ENCODE results near the gene COX4I2.

COX4I2 gene

DNA sequence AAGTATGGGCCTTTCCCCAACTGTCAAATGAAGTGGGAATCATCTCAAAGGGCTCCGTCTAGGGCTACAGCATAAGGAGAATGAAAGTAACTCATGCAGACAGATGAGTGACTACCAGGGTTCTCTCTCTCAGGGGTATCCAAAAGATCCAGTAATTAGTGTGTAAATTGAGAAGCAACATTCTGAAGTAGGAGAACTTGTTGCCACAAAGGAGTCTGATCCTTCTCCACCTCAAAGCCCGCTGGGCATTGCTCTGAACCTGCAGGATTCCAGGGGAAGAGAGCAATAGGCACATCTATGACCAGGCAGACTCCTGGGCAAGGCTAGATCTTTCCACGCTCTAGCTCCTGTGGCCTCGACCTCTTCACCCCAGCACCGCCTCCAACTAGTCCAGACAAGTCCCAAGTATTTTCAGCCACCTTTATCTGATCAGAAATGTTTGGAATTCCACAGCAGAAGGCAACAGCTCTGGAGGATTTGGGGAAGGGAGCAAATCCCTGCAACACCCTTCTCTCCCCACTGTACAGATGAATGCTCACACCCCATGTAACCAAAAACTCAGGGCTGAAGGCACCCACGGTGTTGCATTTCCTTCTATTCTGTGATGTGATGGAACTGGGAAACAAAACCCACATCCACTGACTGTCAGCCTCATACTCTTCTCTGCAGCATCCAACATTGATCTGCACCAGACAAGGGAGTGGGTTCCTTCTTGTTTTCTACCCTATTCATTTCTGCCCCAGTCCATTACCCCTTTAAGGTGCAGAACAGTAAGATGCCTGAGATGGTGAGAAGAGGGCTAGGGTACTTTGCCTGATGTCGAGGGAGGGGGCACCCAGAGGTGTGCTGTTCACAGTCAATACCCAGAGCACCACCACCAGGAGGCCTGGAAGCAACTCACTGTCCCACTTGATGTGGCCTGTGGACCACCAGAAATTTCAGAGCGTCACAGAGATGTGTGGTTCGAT, 41.0 kb downstream of the COX4I2 start:
- no peak for DNase-seq

DNA sequence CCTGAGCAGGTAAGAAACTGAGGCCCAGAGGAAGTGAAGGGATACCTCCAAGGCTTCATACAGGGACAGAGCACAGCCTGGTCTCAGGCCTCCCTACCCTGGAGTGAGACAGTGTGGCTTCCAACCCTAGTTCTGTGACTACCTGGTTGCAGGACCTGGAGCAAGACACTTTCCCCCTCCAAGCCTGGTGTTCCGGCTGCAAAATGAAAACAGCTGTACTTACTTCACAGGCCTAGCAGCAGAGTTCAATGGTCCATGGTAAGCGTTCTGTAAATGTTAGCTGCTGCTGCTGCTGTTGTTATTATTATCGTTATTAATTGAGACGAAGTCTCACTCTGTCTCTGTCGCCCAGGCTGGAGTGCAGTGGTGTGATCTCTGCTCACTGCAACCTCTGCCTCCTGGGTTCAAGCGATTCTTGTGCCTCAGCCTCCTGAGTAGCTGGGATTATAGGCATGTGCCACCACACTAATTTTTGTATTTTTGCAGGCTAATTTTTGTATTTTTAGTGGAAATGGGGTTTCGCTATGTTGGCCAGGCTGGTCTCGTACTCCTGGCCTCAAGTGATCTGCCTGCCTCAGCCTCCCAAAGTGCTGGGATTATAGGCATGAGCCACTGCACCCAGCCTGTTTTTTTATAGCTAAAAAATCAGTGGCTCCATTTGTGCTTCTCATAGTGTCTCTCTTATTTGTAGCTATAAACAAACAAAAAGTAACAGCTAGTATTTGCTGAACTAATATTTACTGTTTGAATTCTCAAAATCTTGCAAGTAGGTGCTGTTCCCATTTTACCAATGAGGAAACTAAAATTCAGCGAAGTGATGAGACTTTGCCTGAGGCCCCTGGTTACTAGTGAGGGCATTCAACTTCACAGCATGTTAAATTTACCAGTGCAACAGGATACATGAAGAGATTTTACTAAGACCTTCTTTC, 41.9 kb downstream of the COX4I2 start:
- DNase-seq = no peak

DNA sequence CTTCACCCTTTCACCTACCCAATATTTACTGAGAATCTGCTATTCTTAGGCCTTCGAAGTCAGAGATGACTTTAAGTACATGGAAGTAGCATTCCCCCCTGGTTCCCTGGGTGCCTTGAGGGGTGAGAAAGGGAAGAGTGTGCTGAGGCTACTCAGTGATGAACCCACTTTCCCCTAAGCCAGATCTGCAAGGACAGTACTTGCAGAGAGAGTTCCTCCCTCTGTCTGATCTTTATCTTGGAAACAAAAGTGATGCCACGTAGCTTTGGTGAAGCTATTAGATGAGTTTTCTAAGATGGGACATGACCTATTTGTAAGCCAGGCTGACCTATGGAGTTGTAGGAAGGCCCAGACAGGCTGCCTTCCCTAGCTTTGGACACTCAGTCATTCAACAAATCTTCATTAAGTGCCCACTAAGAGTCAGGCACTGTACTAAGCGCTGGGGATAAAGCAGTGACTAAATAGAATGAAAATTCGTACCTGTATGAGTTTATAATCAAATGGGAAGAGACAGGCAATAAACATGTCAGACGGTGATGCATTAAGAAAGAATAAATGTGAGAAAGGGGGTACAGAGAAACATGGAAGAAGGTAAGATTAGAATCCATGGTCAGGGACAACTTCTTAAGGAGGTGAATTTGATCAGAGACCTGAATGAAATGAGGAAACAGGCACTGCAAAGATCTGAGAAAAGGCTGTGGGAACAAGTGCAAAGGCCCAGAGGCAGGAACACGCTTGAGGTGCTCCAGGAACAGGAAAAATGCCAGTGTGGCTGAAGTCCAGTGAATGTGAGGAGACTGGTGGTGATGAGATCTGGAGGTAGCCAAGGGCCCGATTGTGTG, 42.8 kb downstream of the COX4I2 start:
- DNase-seq = no peak

DNA sequence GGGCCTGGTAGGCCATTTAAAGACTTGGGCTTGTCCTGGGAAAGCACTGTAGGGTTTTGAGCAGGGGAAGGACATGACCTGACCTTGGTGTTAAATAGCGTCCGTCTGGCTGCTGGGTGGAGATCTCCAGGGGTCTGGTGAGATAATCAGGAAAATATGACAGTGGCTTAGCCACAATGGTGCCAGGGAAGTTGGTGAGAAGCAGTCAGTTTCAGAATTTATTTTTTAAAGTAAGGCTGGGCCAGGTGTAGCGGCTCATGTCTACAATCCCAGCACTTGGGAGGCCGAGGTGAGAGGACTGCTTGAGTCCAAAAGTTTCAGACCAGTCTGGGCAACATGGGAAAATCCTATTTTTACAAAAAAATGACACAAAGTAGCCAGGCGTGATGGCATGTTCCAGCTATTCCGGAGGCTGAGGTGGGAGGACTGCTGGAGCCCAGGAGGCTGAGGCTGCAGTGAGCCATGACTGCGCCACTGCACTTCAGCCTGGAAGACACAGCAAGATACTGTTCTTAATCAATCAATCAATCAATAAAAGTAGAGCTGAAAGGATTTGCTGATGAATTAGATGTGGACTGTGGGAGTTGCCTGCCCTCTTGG, 43.5 kb downstream of the COX4I2 start:
- DNase-seq = no peak

DNA sequence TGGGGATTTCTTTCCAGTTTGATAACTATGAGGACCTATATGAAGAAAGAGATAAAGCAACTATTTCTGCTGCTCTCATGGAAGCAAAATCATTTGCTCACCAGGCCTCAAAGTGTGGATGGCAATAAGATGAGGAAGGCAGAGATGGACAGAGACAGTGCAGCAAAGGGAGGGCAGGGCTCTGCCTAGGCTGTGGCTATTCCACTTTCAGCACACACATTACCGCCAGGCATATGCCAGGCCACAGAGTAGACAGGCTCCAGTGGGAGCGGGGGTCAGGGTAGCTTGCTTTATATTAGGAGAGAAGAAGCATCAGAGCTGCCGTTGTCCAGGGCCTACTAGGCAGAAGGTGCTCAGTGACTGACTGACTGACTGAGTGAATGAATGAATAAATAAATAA, 44.1 kb downstream of the COX4I2 start:
- no peak for DNase-seq

DNA sequence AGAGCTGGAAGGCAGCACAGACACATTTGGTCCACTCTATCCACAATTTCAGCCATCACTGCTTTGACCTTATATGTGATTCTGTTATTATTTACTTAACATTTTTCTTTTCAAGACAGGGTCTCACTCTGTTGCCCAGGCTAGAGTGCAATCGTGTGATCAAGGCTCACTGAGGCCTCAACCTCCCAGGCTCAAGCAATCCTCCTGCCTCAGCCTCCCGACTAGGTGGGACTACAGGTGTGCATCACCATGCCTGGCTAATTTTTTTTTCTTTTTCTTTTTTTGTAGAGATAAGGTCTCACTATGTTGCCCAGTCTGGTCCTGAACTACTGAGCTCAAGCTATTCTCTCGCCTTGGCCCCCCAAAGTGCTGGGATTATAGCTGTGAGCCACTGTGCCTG, 44.6 kb downstream of the COX4I2 start:
- DNase-seq = no peak

DNA sequence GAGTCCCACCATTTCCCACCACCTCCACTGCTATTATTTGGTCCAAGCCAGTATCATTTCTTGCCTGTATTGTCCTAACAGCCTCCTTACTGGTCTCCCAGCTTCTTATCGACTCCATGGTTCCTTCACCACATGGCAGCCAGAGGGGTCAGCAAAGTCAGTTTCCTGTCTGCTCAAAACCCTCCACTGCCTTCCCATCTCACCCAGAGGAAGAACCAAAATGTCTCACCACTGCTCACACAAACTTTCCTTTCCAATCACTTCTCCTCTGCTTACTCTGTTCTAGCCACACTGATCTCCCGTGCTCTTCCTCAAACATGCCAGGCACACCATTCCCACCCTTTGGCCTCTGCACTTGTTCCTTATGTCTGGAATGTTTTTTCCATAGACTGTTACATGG, 45.2 kb downstream of the COX4I2 start:
- DNase-seq = no peak

DNA sequence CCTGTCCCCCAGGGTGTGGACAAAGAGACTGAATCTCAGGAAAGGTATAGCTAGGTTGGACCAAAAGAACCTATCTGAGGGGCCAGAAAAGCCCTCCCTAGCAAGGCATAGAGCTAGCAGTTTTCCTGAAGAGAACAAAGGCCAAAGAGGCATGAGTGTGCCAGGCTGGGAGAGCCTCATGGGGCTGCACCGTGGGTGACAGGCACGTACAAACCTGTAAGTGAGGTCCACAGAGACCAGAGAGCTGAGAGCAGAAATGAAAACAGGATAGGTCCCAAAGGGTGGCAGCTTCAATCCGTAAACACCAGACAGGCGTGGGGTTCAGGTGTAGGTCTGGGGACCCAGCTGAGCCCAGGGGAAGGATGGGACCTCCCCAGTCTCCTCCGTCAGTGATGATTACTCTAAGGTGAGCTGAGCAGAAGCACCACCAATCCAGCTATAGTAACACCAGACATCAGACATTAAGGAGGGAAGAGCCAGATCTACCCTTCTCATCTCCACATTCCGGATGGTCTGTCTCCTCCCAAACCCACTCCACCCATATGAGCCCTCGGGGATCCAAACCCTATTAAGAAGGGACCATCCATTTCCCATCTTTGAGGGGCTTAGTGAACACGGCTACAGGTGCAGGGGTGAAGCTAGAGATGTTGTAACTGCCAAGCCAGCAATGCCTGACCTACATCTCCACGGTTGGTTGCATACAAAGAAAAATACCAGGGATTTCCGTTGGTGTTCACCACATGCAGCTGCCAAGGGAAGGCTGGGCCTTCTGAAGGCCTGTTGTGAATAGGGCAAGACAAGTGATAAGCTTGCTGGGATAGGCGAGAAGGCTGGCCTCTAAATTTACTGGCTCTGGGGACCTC, 46.7 kb downstream of the COX4I2 start:
- DNase-seq = no peak

DNA sequence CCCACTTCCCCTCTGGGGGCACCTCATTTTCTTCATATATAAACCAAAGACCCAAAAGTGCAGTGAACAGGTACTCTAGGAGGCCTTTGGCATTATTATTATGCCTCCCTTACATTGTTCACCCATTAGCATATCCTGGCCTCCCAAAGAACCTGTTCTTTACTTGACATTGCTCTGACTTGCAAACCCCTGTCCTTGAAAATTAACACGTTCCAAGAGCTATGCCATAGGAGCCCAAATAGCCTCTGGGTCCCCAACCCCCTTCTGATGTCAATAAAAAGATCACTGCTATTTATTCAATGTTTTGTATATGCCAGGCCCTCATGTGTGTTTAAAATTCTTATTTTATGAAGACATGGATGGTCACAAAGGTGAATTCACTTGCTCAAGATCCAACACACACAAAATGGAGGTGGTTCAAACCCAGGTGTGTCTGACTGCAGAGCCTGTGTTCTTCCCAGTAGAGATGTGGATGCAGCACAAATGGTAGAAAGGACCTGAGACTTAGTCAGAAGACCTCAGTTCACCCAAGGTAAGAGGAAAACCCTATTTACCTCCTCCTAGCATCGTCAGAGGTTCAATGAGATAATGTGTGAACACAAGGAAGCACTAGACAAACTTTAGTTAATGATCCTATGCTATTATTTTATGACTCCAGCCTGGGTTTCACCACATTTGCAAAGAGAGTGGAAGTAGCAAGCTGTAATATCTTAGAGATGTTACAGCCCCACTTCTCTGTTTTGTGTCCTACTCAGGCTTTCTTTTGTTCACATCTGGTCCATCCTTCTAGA, 48.3 kb downstream of the COX4I2 start:
- DNase-seq = no peak

DNA sequence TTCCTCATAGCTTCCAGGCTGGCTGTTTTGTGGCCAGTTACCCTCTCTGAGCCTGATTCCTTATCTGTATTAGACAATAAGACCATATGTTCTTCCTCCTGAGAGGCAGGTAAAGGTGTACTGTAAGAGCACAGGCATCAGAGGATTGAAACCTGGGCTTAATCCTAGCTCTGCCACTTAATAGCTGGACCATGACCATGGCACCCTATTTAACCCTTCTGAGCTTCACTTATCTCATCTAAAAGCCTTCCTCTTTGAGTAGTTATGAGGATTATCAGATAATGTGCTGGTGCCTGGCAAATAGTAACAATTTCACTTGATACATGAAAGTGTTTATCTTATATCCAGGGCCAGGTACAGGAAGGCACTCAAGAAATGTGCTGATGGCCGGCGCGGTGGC, 50.1 kb downstream of the COX4I2 start:
- no peak for DNase-seq

DNA sequence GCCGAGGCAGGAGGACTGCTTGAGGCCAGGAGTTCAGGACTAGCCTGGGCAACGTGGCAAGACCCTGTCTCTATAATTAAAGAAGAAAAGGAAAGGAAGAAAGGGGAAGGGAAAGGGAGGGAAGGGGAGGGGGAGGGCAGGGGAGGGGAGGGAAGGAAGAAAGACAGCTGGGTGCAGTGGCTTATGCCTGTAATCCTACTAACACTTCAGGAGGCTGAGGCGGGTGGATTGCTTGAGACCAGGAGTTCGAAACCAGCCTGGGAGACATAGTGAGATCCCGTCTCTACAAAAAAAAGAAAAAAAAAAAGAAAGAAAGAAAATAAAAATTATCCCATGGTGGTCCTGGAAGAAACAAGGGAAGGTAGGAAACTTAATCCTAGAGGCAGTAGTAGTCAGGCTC, 51.4 kb downstream of the COX4I2 start:
- no peak for DNase-seq

DNA sequence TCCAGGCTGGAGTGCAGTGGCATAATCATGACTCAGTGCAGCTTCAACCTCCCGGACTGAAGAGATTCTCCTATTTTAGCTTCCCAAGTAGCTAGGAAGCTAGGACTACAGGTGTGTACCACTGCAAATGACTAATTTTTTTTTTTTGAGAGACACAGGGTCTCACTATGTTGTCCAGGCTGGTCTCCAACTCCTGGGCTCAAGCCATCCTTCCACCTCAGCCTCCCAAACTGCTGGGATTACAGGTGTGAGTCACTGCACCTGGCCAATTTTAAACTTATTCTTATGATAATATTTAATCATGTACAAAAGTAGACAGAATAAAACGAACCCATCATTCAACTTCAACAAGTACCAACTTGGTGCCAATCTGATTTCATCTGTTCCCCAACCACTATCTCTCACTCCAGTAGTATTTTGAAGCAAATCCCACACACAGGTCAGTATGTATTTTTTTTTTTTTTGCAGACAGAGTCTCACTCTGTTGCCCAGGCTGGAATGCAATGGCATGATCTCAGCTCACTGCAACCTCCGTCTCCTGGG, 52.5 kb downstream of the COX4I2 start:
- no peak for DNase-seq

DNA sequence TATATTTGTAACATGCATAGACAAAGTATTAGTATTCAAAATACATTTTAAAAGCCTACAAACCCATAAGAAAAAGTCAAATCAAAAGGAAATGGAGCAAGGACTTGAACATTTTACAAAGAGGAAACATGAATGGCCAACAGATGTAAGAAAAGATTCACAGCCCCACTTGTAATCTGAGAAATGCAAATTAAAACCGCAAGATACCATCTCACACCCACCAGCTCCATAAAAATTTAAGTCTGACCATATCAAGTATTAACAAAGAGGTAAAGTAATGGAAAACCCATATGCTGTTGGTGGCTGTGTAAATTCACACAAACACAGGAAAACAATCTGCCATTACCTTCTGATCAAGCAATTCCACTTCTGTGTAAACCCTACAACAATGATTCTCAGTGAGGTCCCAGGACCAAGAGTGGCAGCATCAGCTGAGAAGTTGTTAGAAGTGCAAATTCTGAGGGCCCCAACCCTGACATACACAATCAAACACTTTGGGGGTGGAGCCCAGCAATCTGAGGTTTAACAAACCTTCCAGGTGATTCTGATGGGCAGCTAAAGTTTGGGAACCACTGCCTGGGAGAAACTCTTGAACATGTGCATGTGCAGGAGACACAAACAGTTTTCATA, 54.0 kb downstream of the COX4I2 start:
- no peak for DNase-seq

DNA sequence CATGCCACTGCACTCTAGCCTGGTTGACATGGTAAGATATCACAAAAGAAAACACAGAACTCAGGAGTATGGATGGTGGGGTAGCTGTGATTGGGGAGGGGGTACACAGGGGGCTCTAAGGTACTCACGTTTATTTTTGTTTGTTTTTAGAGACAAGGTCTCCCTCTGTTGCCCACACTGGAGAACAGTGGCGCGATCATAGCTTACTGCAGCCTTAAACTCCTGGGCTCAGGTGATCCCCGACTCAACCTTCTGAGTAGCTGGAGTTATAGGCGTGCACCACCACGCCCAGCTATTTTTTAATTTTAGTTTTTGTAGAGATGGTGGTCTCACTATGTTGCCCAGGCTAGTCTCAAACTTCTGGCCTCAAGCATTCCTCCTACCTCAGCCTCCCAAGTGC, 55.7 kb downstream of the COX4I2 start:
- DNase-seq = no peak

DNA sequence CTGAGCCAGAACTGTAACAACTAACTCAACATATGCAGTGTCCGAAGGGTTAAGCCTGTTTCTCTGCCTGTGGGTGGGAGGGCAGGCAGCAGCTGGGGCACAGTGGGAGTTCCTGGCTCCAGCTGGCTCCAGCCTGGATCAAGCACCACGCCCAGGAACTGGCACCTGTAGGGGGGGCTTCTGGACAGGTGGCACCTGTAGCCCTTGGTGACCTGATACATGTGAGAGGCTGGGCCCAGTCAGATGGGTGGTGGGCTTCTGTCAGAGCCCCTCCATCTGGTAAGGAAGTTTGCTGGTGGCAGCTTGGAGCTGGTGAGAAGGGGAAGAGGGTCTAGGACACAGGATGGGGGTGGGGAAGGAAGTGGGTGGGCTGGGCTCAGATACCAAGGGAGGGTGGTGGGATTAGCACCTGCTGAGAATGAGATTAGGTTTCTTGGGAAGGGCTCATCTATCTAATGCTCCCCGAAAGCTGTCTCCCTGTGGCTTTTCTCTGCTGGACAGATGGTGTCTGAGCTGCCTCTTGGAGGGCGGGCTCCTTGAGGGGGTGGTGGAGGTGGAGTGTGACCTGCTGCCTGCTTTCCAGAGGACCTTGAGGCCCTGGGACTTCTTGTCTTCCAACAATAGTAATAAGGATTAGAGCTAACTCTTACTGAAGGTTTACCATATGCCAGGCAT, 56.4 kb downstream of the COX4I2 start:
- no peak for DNase-seq

Measured in stimulated activated CD4-positive, alpha-beta T cell treated with anti-CD3 and anti-CD28 coated beads, Interleukin-2, amount 100 ng/mL, for 24 hours (primary cell).